Adrenal gland (tissue), 12 donors: ENCODE data around the gene ACACB. TPM values are rescaled to one million over a fixed set of nuclear protein-coding genes. Genes with fewer than 3 reads are reported as not detected.

ENCODE experiments used
- DNase-seq, 7 donors: peaks; one replicate each; pipeline ENCODE4 v3.0.0-alpha.2; 2019 to 2020
- H3K27ac ChIP-seq, 5 donors: fragments of 200-600 bp; sonication (generic) in 4 of 5; 1 replicate in 3 of 5; 2 replicates in 2 of 5; pipeline versions ENCODE4 v1.5.1 to v1.8.0; 2016 to 2020; ENCODE audit warnings: mild to moderate bottlenecking in 1 of 5
- H3K27me3 ChIP-seq: fragments of 200-600 bp; 2 replicates; pipeline ENCODE4 v1.8.0; 2021
- H3K36me3 ChIP-seq, 2 donors: fragments of 200-600 bp; replicated peaks in 1 of 2; 1 replicate in 1 of 2; 2 replicates in 1 of 2; pipeline versions ENCODE4 v1.5.1 to v1.8.0; 2018 to 2022
- H3K4me1 ChIP-seq, 2 donors: fragments of 200-600 bp; replicated peaks in 1 of 2; 1 replicate in 1 of 2; 2 replicates in 1 of 2; pipeline versions ENCODE4 v1.5.1 to v1.8.0; 2018 to 2021
- H3K4me3 ChIP-seq, 4 donors: fragments of 200-600 bp; sonication (generic) in 3 of 4; one replicate each; pipeline ENCODE4 v1.5.1; 2016 to 2018
- H3K9me3 ChIP-seq, 3 donors: fragments of 200-600 bp; sonication (generic) in 1 of 3; replicated peaks in 1 of 3; 1 replicate in 2 of 3; 2 replicates in 1 of 3; pipeline versions ENCODE4 v1.5.1 to v1.8.0; 2016 to 2021
- POLR2A ChIP-seq, 2 donors: fragments of 450-650 bp; IDR thresholded peaks; one replicate each; pipeline ENCODE4 v1.6.1; 2017; ENCODE audit warnings: antibody characterized with exemption in 2 of 2, mild to moderate bottlenecking in 2 of 2, moderate library complexity in 1 of 2
- WGBS, 4 donors: extraction: QIAGEN DNeasy Blood & Tissue Kit in 2 of 4; methylation state at CpG; one replicate each; pipeline versions ENCODE4 v1.1.5 to v1.1.7; 2013 to 2017; 5-methylcytosine and 5-hydroxymethylcytosine counted together
- intact Hi-C, 2 donors: fragments of 100-400 bp; cut with DNase I; formaldehyde crosslinking; loops; one replicate each; pipeline versions ENCODE4 v1.14.1 to v1.15.0; 2022 to 2023
- polyA plus RNA-seq, 3 donors: library from polyadenylated mRNA; stranded (reverse); fragments of 200-250 nt in 2 of 3; fragments of 350-450 nt in 1 of 3; fragmentation: Illumina TruSeq in 1 of 3; extraction: RNeasy Lipid Tissue Mini Kit (QIAGEN cat#74804) in 1 of 3; gene quantifications; one replicate each; pipeline ENCODE4 v1.2.3, GENCODE V29; 2013 to 2014
- total RNA-seq, 9 donors: library from RNA; depleted of rRNA in 4 of 9; stranded (reverse); fragments of >200 nt in 4 of 9; fragments of 120-200 nt in 1 of 9; fragmentation: NEBNext Ultra II Directional in 1 of 9; extraction: Animal tissue kit (Norgen Biotek cat#: 25700) in 1 of 9; gene quantifications; one replicate each; pipeline versions ENCODE4 v1.1.0 to v1.2.4, GENCODE V29; 2013 to 2023
- TF ChIP-seq, protein P1 (sequence below), 6 experiments: fragments of 450-650 bp in 4 of 6; fragments of 200-600 bp in 2 of 6; sonication (generic) in 1 of 6; IDR thresholded peaks; 1 replicate in 5 of 6; 2 replicates in 1 of 6; pipeline versions ENCODE4 v1.5.1 to v1.8.0; 2016 to 2021; ENCODE audit warnings: antibody characterized with exemption in 6 of 6, mild to moderate bottlenecking in 2 of 6, moderate library complexity in 1 of 6
- donor health status: healthy with polysubstance abuse.
- donor health status: Bipolar disorder and iron deficiency.
- donor health status: DM: yes; HTN: yes; CAD: no.
- donor health status: DM: no; HTN: no; CAD: no.
- donor health status: DM: no; HTN: no; CAD: no.
- donor health status: DM: yes; HTN: yes; CAD: no.

Gene ACACB
- total and polyA plus RNA-seq, 12 donors, result 35.5 to 143 (median 65.7) TPM

DNA sequence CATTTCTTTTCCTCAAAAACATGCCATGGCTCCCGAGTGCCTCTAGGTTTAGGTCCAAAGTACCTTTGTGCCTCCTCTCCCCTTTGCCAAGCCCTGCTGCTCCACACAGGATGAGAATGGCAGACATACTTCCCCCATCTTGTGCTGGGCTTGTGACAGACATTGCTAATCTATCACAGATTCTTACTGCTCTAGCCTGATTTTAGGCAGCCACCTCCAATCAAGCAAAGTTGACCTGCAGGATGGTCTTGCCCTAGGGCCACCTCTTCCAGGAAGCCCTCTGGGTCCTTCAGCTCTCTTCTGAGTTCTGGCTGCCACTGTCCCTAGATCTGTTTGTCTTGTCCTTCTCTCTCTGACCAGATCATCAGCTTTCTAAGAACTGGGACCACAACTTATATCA, 172.2 kb downstream of the ACACB start:
- no peak for TF ChIP-seq POLR2A (IDR thresholded peaks at IDR 0.05)
- TF ChIP-seq, protein P1, sequence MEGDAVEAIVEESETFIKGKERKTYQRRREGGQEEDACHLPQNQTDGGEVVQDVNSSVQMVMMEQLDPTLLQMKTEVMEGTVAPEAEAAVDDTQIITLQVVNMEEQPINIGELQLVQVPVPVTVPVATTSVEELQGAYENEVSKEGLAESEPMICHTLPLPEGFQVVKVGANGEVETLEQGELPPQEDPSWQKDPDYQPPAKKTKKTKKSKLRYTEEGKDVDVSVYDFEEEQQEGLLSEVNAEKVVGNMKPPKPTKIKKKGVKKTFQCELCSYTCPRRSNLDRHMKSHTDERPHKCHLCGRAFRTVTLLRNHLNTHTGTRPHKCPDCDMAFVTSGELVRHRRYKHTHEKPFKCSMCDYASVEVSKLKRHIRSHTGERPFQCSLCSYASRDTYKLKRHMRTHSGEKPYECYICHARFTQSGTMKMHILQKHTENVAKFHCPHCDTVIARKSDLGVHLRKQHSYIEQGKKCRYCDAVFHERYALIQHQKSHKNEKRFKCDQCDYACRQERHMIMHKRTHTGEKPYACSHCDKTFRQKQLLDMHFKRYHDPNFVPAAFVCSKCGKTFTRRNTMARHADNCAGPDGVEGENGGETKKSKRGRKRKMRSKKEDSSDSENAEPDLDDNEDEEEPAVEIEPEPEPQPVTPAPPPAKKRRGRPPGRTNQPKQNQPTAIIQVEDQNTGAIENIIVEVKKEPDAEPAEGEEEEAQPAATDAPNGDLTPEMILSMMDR (IDR thresholded peaks at IDR 0.05), result no peak
- no peaks in the 10 kb centered on the region for H3K4me1 ChIP-seq
- WGBS, 4 donors, result 64 to 85% (median 72%) methylated on average over 1 of the region's 1 CpG
- H3K36me3 ChIP-seq, result no peaks in the 10 kb centered on the region
- DNase-seq, result no peak
- H3K27me3 ChIP-seq, result peaks cover 8% of the 10 kb centered on the region
- no peaks in the 10 kb centered on the region for H3K9me3 ChIP-seq
- H3K4me3 ChIP-seq, result no peak overlapping the region
- H3K27ac ChIP-seq, result no peak overlapping the region
- intact Hi-C loops, result no loop called here

DNA sequence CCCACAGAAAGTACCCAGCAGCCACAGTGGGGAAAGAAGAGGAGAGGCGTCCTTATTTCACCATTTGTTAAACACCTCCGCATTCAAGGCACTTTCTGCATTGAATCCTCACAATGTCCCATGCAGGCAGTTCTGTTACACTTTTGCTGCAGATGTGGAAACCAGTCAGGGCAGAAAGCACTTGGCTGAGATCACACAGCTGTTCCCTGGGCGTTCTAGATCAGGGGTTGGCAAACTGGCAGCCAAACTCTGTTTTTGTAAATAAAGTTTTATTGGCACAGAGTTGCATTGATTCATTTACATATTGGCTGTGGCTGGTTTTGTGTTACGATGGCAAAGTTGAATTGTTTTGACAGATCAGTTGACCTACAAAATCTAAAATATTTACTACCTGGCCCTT, 172.6 kb downstream of the ACACB start:
- DNase-seq, result no peak
- TF ChIP-seq, protein P1 (IDR thresholded peaks at IDR 0.05), result no peak
- TF ChIP-seq POLR2A (IDR thresholded peaks at IDR 0.05), result no peak
- Histone ChIP-seq H3K27ac (no peak overlapping the region), H3K36me3 (no peaks in the 10 kb centered on the region), H3K4me3 (no peak overlapping the region), H3K9me3 (no peaks in the 10 kb centered on the region), H3K27me3 (peaks cover 8% of the 10 kb centered on the region), H3K4me1 (no peaks in the 10 kb centered on the region)
- intact Hi-C loops, result no loop called here
- WGBS, 4 donors, result 58 to 81% (median 74%) methylated on average over 4 of the region's 4 CpGs

DNA sequence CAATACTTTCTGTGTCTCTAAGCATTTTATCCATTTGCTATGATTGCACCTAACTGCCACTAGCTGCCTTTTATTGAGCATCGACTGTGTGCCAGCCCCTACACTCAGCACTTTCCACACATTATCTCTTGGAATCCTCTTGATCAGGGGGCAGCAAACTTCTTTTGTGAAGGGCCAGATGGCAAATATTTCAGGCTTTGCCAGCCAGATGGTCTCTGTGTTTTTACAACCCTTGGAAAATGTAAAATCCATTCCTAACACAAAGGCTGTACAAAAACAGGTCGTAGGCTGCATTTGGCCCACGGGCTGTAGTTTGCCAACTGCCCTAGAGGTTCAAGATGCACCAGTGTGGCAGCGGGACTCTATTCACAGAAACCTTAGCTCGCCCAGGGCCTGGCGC, 173.2 kb downstream of the ACACB start:
- Histone ChIP-seq H3K36me3 (no peaks in the 10 kb centered on the region), H3K4me3 (no peak overlapping the region), H3K4me1 (no peaks in the 10 kb centered on the region), H3K27ac (no peak overlapping the region), H3K27me3 (peaks cover 8% of the 10 kb centered on the region), H3K9me3 (no peaks in the 10 kb centered on the region)
- no peak for DNase-seq
- 84 to 92% (median 87%) methylated on average over 6 of the region's 6 CpGs for WGBS, 4 donors
- intact Hi-C loops, result no loop called here
- TF ChIP-seq, protein P1 (IDR thresholded peaks at IDR 0.05), result no peak
- TF ChIP-seq POLR2A (IDR thresholded peaks at IDR 0.05), result no peak

DNA sequence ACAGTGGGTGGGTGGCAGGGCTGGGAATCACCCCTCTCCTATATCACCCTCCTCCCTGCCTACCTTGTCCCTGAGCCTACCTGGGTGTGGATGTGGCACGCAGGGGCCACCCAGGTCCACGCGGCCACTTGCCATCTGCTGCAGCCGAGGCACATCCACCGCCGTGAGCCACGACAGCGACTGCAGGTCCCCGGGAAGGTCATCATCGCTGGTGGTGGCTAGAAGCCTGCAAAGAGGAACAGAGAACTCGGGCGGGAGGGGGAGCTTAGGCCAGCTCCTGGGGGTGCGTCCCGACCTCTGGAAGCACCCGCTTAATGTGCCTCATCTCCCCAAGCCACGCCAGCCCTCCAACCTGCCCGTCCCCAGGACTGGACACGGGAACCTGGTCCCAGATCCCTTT, 173.7 kb downstream of the ACACB start:
- Histone ChIP-seq H3K4me3 (no peak overlapping the region), H3K9me3 (no peaks in the 10 kb centered on the region), H3K27me3 (peaks cover 8% of the 10 kb centered on the region), H3K4me1 (no peaks in the 10 kb centered on the region), H3K27ac (no peak overlapping the region), H3K36me3 (no peaks in the 10 kb centered on the region)
- intact Hi-C loops, result no loop called here
- TF ChIP-seq, protein P1 (IDR thresholded peaks at IDR 0.05), result no peak
- TF ChIP-seq POLR2A (IDR thresholded peaks at IDR 0.05), result no peak
- 85 to 95% (median 89%) methylated on average over 7 to 18 of the region's 18 CpGs for WGBS, 4 donors
- no peak for DNase-seq
